Measurements from ENCODE around the gene SIX5.

SIX5 gene

DNA sequence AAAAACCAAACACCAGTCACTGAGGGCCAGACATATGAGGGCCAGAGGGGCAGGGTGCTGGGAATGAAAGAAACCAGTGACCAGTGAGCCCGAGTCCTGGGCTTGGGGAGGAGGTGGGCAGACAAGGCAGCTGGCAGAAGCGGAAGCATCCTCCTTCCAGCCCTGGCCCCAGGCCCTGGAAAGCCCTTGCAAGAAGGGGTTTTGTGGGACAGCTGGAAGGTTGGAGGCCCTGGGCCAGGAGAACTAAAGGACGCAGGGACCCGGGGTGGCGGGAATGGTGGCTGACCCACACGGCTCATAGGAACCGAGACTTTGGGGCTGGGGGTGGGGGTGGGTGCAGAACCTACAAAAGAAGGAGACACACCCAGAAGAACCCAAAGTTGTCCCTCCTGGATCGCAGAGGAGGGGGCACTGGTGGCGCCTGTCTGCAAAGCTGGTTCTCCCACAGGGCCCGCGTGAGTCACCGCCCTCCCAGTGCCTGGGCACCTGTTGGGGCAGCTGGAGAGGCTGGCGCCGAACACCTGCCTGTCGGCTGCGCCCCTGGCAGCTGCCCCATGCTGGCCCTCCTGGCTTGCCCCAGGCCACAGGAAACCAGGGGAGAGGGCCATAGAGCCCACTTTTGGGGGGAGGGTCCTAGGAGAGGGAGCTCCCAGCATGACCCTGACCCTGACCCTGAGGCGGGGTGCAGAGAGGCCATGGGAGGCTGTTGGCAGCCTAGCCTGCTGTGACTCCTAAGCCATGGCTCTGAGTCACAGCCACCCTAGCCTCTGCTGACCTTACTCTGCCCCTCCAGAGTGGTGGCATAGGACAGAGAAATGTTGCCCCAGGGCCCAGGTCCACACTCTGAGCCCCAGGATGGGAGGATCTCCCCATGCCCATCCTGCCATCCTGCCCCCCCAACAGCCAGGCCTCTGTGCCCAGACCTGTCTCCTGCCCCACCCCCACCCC lies 12.4 kb upstream of the SIX5 start:
- Histone ChIP-seq H3K4me1 (ENCODE audit: low read depth, poor library complexity, severe bottlenecking) (peaks cover 23% of the 10 kb centered on the region), H3K79me2 (ENCODE audit: insufficient read depth, low read depth) (no peaks in the 10 kb centered on the region), H3K4me3 (IDR thresholded peaks at IDR 0.05; ENCODE audit: insufficient read depth, low read depth, low read length) (no peak overlapping the region), H3K27ac (no peak overlapping the region), H4K20me1 (ENCODE audit: insufficient read depth) (no peaks in the 10 kb centered on the region), H2AFZ (ENCODE audit: low read depth) (no peak overlapping the region), H3K4me2 (no peak overlapping the region), H3K27me3 (ENCODE audit: insufficient read depth, low read depth) (no peaks in the 10 kb centered on the region; the same call in 1 of the 2 replicates), H3K36me3 (ENCODE audit: insufficient read depth) (no peaks in the 10 kb centered on the region), H3K9ac (no peak overlapping the region)
- TF ChIP-seq, protein P1, sequence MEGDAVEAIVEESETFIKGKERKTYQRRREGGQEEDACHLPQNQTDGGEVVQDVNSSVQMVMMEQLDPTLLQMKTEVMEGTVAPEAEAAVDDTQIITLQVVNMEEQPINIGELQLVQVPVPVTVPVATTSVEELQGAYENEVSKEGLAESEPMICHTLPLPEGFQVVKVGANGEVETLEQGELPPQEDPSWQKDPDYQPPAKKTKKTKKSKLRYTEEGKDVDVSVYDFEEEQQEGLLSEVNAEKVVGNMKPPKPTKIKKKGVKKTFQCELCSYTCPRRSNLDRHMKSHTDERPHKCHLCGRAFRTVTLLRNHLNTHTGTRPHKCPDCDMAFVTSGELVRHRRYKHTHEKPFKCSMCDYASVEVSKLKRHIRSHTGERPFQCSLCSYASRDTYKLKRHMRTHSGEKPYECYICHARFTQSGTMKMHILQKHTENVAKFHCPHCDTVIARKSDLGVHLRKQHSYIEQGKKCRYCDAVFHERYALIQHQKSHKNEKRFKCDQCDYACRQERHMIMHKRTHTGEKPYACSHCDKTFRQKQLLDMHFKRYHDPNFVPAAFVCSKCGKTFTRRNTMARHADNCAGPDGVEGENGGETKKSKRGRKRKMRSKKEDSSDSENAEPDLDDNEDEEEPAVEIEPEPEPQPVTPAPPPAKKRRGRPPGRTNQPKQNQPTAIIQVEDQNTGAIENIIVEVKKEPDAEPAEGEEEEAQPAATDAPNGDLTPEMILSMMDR (conservative IDR thresholded peaks at IDR 0.05; ENCODE audit: low read depth, low read length) = no peak

DNA sequence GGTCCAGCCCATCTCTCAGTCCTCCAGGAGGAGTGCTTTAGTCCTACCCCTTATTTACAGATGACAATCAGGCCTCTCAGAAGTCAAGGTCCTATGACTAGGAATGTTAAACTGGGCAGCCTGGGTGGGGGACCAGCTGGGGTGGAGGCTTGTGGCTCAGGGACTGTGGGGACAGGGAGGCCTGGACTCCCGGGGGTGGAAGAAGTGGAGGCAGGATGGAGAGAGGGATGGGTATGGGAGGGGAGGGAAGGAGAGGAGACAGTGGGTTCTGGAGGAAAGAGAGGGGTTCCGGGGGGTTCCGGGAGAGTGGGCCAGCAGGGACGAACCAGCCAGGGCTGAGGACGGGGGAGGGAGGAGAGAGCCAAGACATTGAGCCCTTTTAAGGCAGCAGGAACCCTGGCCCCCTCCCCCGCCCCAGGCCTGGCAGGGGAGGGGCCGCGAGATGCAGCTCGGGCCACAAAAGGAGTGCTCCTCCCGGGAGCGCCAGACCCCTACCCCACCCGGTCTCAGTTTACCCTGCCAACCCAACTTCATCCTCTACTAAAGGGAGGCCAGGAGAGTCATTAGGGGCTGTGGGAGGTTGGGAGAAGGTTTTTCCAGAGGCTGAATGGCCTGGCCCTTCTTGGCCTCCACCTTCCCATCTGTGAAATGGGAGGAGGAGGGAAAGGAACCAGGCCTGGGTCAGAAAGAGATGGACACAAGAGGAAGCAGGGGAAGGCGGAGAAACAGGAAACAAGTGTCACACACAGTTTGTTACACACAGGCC lies 11.6 kb upstream of the SIX5 start:
- Histone ChIP-seq H3K36me3 (ENCODE audit: insufficient read depth) (no peaks in the 10 kb centered on the region), H3K9ac (no peak overlapping the region), H3K27me3 (ENCODE audit: insufficient read depth, low read depth) (no peaks in the 10 kb centered on the region; the same call in 1 of the 2 replicates), H3K4me3 (IDR thresholded peaks at IDR 0.05; ENCODE audit: insufficient read depth, low read depth, low read length) (no peak overlapping the region), H3K79me2 (ENCODE audit: insufficient read depth, low read depth) (no peaks in the 10 kb centered on the region), H4K20me1 (ENCODE audit: insufficient read depth) (no peaks in the 10 kb centered on the region), H3K27ac (no peak overlapping the region), H3K4me1 (ENCODE audit: low read depth, poor library complexity, severe bottlenecking) (peaks cover 23% of the 10 kb centered on the region), H2AFZ (ENCODE audit: low read depth) (no peak overlapping the region), H3K4me2 (no peak overlapping the region; the same call in 1 of the 2 replicates)
- TF ChIP-seq, protein P1 (conservative IDR thresholded peaks at IDR 0.05; ENCODE audit: low read depth, low read length) = no peak

DNA sequence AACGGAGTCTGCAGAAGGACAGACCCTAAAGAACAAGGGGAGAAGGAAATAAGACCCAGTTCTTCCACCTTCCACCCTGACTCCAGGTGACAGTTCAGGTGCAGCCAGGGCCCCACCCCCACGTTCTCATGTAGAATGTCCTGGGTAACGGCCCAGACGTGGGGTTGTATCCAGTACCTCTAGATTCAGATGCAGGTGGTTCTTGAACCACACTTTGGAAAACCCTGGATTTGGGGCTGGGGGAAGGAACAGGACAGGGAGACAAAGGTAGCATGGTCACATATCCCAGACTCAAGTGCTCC lies 11.0 kb upstream of the SIX5 start:
- Histone ChIP-seq H3K79me2 (ENCODE audit: insufficient read depth, low read depth) (no peaks in the 10 kb centered on the region), H3K4me3 (IDR thresholded peaks at IDR 0.05; ENCODE audit: insufficient read depth, low read depth, low read length) (no peak overlapping the region), H3K27me3 (ENCODE audit: insufficient read depth, low read depth) (no peaks in the 10 kb centered on the region; the same call in 1 of the 2 replicates), H2AFZ (ENCODE audit: low read depth) (no peak overlapping the region), H3K36me3 (ENCODE audit: insufficient read depth) (no peaks in the 10 kb centered on the region), H3K9ac (no peak overlapping the region), H3K27ac (no peak overlapping the region), H4K20me1 (ENCODE audit: insufficient read depth) (no peaks in the 10 kb centered on the region), H3K4me1 (ENCODE audit: low read depth, poor library complexity, severe bottlenecking) (peaks cover 23% of the 10 kb centered on the region), H3K4me2 (peak overlapping the region; percentile 73; the same call in 1 of the 2 replicates)
- TF ChIP-seq, protein P1 (conservative IDR thresholded peaks at IDR 0.05; ENCODE audit: low read depth, low read length) = no peak

DNA sequence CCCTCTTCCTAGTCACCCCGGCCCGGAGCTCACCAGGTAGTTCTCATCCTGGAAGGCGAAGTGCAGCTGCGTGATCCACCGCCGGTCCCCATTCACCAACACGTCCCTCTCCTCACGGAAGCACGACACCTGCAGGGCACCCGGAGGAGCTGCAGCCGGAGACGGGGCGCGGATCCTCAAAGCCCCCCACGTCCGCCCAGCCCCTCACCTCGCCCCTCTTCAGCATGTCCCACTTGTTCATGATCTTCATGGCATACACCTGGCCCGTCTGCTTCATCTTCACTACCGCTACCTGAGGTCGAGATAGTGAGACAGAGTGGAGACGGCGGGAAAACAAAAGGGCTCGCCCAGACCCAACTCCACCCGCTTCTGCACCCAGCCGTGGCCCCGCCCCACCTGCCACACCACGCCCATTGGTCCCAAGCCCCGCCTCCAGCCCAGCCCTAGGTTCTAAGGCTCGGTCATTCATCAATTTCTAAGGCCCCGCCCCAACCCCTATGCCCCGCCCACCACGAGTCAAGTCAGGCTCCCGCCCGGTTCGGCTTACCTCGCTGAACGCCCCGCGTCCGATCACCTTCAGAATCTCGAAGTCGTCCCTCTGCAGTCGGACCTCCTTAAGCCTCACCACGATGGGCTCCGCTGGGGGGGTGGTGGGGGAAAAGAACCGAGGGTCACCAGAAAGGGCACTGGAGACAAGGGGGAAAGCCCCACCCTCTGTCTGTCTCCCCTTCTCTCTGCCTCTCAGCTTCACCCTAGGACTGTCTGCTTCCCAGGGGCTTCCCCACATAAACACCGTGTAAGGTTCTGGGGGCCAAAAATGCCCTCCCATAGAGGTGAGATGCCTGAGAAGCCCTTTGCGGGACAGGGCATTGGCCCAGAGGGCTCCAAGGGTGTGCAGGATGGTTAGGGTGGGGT lies 10.4 kb upstream of the SIX5 start:
- no peak overlapping the region for H3K27ac ChIP-seq
- no peaks in the 10 kb centered on the region for H3K36me3 ChIP-seq (ENCODE audit: insufficient read depth)
- peaks cover 23% of the 10 kb centered on the region for H3K4me1 ChIP-seq (ENCODE audit: low read depth, poor library complexity, severe bottlenecking)
- H3K4me3 ChIP-seq (IDR thresholded peaks at IDR 0.05; ENCODE audit: insufficient read depth, low read depth, low read length) = no peak overlapping the region
- peak overlapping the region; percentile 20; the same call in 1 of the 2 replicates for H2AFZ ChIP-seq (ENCODE audit: low read depth)
- no peaks in the 10 kb centered on the region for H3K79me2 ChIP-seq (ENCODE audit: insufficient read depth, low read depth)
- no peaks in the 10 kb centered on the region for H4K20me1 ChIP-seq (ENCODE audit: insufficient read depth)
- TF ChIP-seq, protein P1 (conservative IDR thresholded peaks at IDR 0.05; ENCODE audit: low read depth, low read length) = peak; percentile 90
- H3K27me3 ChIP-seq (ENCODE audit: insufficient read depth, low read depth) = no peaks in the 10 kb centered on the region; the same call in 1 of the 2 replicates
- H3K4me2 ChIP-seq = peak overlapping the region; percentile 73
- H3K9ac ChIP-seq = no peak overlapping the region; the same call in 1 of the 2 replicates

All from KMS-11 (cell line).